GM21515 (cell line): ENCODE measurements around the gene ARID5B.

ENCODE experiments used
- ATAC-seq: cut with Tn5 transposase; IDR thresholded peaks from one replicate; pipeline ENCODE4 v1.9.1; 2021; ENCODE audit not compliant: unreplicated experiment

The ARID5B gene

GRCh38 chr10:62121187-62121530, 219.7 kb downstream of the ARID5B start:
- no peak for ATAC-seq

GRCh38 chr10:62127975-62128374, 226.5 kb downstream of the ARID5B start:
- ATAC-seq: no peak

GRCh38 chr10:62130948-62131347, 229.4 kb downstream of the ARID5B start:
- no peak for ATAC-seq

DNA sequence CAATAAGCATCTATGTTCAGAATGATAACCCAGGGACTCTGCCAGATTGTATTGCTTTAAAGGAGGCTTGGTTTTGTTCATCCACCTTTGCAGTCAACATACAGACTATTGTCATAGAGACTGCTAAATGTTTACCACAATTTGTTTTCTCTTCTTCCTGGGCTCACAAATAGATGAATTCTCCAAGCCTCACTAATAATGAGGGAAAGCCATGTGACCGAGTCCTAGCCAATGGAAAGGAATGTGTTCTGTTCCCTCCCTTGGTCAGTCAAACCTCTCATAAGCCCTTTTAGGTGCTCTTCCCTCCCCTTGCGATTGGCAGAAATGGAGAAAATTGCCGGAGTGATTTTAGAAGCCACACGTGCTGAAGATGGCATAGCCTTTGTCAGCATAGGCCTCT, 230.2 kb downstream of the ARID5B start:
- ATAC-seq: no peak

- ATAC-seq: peak; percentile 87
Measured at GRCh38 chr10:62133618-62134017, 232.1 kb downstream of the ARID5B start.

GRCh38 chr10:62136931-62137330, 235.4 kb downstream of the ARID5B start:
- ATAC-seq: no peak
